Naive B cell (primary cell): ENCODE data around the gene PGGHG. TPM values are rescaled to one million over a fixed set of nuclear protein-coding genes. Genes with fewer than 3 reads are reported as not detected.

Experiments used
- ATAC-seq, 2 donors: fragments of 150-1000 bp; cut with Tn5 transposase; 2 replicates each; pipeline ENCODE4 v1.10.0; 2021; ENCODE audit warnings: low read depth in 2 of 2, mild to moderate bottlenecking in 2 of 2, moderate library complexity in 2 of 2
- DNase-seq: peaks from one replicate; pipeline ENCODE4 v3.0.0; 2022
- H3K27ac Mint-ChIP-seq, 6 donors: one replicate each; pipeline ENCODE4 v1.8.0; 2020 to 2022; ENCODE audit warnings: mild to moderate bottlenecking in 6 of 6, mixed read lengths in 6 of 6, moderate library complexity in 5 of 6, inconsistent platforms in 2 of 6
- H3K27me3 Mint-ChIP-seq, 3 donors: one replicate each; pipeline ENCODE4 v1.8.0; 2021 to 2022; ENCODE audit warnings: mixed read lengths in 3 of 3, mild to moderate bottlenecking in 1 of 3
- H3K36me3 Mint-ChIP-seq, 2 donors: one replicate each; pipeline ENCODE4 v1.8.0; 2020 to 2022; ENCODE audit warnings: mixed read lengths in 2 of 2, inconsistent platforms in 1 of 2, mild to moderate bottlenecking in 1 of 2
- H3K4me1 Mint-ChIP-seq, 3 donors: one replicate each; pipeline ENCODE4 v1.8.0; 2020 to 2022; ENCODE audit warnings: mixed read lengths in 3 of 3, inconsistent platforms in 1 of 3, mild to moderate bottlenecking in 1 of 3, moderate library complexity in 1 of 3
- H3K4me3 Mint-ChIP-seq, 8 donors: one replicate each; pipeline ENCODE4 v1.8.0; 2020 to 2022; ENCODE audit warnings: mild to moderate bottlenecking in 8 of 8, mixed read lengths in 8 of 8, moderate library complexity in 8 of 8, inconsistent platforms in 2 of 8
- H3K9me3 Mint-ChIP-seq, 7 donors: one replicate each; pipeline ENCODE4 v1.8.0; 2020 to 2022; ENCODE audit warnings: mixed read lengths in 7 of 7, mild to moderate bottlenecking in 5 of 7, inconsistent platforms in 2 of 7, moderate library complexity in 1 of 7
- polyA plus RNA-seq, 6 donors: library from polyadenylated mRNA; unstranded; fragments of 300-500 nt; fragmentation: Illumina TruSeq; gene quantifications; one replicate each; pipeline ENCODE4 v1.2.3, GENCODE V29; 2021; ENCODE audit warnings: low read depth in 6 of 6

PGGHG gene
- polyA plus RNA-seq, 6 donors from 2014 or later = 3.4 to 8.3 (median 4.3) TPM

DNA sequence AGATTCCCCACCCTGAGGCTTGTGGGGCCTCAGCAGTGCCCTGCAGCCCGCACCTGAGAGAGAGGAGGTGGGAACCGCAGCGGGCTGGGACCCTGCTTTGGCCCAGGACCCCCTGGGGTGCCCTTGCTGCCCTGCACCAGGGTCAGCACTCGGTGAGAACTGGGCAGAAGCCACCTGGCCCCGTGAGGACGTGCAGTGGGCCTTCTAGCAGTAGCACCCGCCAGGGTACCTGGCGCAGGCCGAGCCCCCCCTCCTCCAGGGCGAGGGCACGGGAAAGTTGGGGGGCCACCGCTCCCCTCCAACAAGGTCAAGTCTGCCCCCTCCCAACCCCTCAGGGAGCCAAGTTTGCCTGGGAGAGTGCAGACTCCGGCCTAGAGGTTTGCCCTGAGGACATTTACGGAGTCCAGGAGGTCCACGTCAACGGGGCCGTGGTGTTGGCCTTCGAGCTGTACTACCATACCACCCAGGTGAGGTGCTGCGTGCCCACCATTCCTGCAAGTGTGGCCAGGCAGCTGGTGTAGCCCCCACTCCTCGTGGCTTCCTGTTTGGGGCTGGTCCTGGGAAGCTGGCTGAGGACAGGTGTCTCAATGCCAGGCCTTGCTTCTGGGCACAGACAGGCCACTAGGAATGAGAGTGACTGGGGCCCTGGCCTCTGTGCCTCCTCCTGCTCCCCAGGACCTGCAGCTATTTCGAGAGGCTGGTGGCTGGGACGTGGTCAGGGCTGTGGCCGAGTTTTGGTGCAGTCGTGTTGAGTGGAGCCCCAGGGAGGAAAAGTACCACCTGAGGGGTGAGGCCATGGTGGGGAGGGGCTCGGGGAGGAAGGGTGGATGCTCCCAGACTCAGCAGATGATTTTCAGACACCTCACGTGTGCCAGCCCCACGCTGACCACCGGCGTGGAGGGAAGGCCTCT is 3.5 kb downstream of the PGGHG start:
- Mint-ChIP-seq H3K9me3 (no peaks in the 10 kb centered on the region), H3K27ac (peak overlapping the region in 1 of 6 donors; percentile 66), H3K4me1 (peaks cover 12 to 21% (median 20%) of the 10 kb centered on the region in 3 donors), H3K27me3 (peaks cover 0 to 7% (median 5%) of the 10 kb centered on the region in 3 donors), H3K4me3 (peak overlapping the region in 1 of 8 donors; percentile 47), H3K36me3 (peaks cover 0 to 10% of the 10 kb centered on the region in 2 donors)
- ATAC-seq (no peak), DNase-seq (no peak)

DNA sequence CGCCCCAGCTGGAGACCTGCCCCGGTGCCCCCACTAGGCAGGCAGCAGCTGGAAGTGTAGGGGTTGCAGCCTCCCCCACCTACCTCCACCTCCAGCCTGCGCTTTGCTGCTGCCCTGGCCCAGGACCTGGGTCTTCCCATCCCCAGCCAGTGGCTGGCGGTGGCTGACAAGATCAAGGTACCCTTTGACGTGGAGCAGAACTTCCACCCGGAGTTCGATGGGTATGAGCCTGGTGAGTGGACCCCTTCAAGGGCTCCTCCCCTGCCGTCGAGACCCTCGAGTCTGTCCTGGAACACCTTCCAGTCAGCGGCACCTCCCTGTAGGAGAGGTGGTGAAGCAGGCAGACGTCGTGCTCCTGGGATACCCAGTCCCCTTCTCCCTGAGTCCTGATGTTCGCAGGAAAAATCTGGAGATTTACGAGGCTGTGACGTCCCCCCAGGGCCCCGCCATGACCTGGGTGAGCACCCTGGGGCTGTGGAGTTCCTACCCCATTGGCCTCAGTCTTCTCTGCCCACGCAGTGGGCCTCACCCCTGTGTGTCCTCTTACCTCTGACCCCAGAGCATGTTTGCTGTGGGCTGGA is 4.4 kb downstream of the PGGHG start:
- no peaks in the 10 kb centered on the region for H3K9me3 Mint-ChIP-seq
- no peak for ATAC-seq
- H3K4me3 Mint-ChIP-seq = peak overlapping the region in 1 of 8 donors; percentile 47
- DNase-seq = no peak
- peaks cover 0 to 11% (median 7%) of the 10 kb centered on the region in 3 donors for H3K27me3 Mint-ChIP-seq
- H3K36me3 Mint-ChIP-seq = peaks cover 0 to 10% of the 10 kb centered on the region in 2 donors
- H3K4me1 Mint-ChIP-seq = peaks cover 8 to 20% (median 12%) of the 10 kb centered on the region in 3 donors
- no peak overlapping the region for H3K27ac Mint-ChIP-seq

DNA sequence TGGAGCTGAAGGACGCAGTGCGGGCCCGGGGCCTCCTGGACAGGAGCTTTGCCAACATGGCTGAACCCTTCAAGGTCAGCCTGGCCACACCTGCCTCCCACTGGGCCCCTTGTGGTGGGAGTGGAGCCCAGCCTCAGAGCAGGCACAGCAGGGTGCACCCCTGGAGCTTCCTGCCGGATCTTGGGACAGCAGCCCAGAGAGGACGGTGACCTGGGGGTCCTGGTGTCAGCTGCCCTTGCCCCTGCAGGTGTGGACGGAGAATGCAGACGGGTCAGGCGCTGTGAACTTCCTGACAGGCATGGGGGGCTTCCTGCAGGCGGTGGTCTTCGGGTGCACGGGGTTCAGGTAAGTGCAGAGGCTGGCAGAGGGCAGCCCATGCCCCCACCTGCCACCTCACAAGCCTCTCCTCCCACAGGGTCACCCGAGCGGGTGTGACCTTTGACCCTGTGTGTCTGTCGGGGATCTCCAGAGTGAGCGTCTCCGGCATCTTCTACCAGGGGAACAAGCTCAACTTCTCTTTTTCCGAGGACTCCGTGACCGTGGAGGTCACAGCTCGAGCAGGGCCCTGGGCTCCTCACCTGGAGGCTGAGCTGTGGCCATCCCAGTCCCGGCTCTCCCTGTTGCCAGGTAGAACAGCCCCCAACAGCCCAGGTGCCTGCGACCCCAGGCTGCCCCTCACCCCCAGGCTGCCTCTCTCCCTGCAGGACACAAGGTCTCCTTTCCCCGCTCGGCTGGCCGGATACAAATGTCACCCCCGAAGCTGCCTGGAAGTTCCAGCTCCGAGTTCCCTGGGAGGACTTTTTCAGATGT is 5.1 kb downstream of the PGGHG start:
- H3K27me3 Mint-ChIP-seq = peaks cover 0 to 11% (median 7%) of the 10 kb centered on the region in 3 donors
- H3K4me3 Mint-ChIP-seq = no peak overlapping the region
- H3K27ac Mint-ChIP-seq = no peak overlapping the region
- no peak for ATAC-seq
- H3K9me3 Mint-ChIP-seq = no peaks in the 10 kb centered on the region
- H3K4me1 Mint-ChIP-seq = peaks cover 8 to 20% (median 12%) of the 10 kb centered on the region in 3 donors
- no peak for DNase-seq
- H3K36me3 Mint-ChIP-seq = peaks cover 0 to 10% of the 10 kb centered on the region in 2 donors

GRCh38 chr11:294780-295179 is 5.9 kb downstream of the PGGHG start:
- Mint-ChIP-seq H3K9me3 (no peaks in the 10 kb centered on the region), H3K4me1 (peaks cover 7 to 14% (median 8%) of the 10 kb centered on the region in 3 donors), H3K27me3 (peaks cover 0 to 11% (median 7%) of the 10 kb centered on the region in 3 donors), H3K4me3 (peak overlapping the region in 1 of 8 donors; percentile 29), H3K36me3 (peaks cover 0 to 10% of the 10 kb centered on the region in 2 donors), H3K27ac (no peak overlapping the region)
- DNase-seq = no peak
- ATAC-seq = no peak

- peaks cover 0 to 10% of the 10 kb centered on the region in 2 donors for H3K36me3 Mint-ChIP-seq
- DNase-seq = no peak
- no peak for ATAC-seq
- peaks cover 0 to 11% (median 7%) of the 10 kb centered on the region in 3 donors for H3K27me3 Mint-ChIP-seq
- no peak overlapping the region for H3K4me3 Mint-ChIP-seq
- H3K4me1 Mint-ChIP-seq = peaks cover 4 to 13% (median 5%) of the 10 kb centered on the region in 3 donors
- no peaks in the 10 kb centered on the region for H3K9me3 Mint-ChIP-seq
- H3K27ac Mint-ChIP-seq = no peak overlapping the region
These were observed 6.6 kb downstream of the PGGHG start for GRCh38 chr11:295351-296170.

DNA sequence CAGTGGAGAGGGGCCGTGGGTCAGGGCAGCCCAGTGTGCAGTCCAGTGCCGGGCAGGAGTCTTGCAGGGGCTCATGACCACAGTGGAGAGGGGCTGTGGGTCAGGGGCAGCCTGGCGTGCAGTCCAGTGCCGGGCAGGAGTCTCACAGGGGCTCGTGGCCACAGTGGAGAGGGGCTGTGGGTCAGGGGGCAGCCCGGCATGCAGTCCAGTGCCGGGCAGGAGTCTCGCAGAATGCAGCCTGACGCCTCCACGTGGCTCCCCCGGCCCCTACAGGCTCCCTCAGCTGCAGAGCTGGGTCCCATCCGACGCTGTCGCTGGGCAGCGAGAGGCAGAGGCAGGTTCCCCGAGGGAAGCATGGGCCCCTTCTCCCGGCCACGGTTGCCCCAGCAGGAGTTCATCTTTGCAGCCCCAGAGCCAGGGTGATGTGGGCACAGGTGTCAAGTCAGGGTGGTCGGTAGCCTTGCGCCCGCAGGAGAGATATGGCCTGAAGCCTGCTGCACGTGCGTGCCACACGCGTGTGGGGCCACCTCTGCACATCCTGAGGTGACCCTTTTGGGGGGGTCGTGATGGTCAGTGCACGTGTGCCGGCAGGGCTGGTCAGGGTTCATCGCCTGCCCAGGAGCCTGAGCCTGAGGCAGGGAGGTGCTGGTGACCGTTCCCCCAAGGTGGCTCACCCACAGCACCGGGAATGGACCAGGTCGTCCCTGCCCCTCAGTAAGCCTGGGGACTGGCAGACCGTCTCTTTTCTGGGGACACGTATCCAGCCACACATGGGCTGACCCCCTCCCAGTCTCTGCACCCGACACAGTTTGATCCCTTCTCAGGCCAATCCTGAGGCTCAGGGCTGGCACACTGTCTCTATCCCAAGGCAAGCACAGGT is 7.5 kb downstream of the PGGHG start:
- DNase-seq (no peak), ATAC-seq (no peak)
- Mint-ChIP-seq H3K27me3 (peaks cover 0 to 11% (median 7%) of the 10 kb centered on the region in 3 donors), H3K9me3 (no peaks in the 10 kb centered on the region), H3K4me3 (no peak overlapping the region), H3K36me3 (peaks cover 0 to 2% of the 10 kb centered on the region in 2 donors), H3K4me1 (peaks cover 5 to 13% (median 7%) of the 10 kb centered on the region in 3 donors), H3K27ac (peak overlapping the region in 1 of 6 donors; percentile 63)

DNA sequence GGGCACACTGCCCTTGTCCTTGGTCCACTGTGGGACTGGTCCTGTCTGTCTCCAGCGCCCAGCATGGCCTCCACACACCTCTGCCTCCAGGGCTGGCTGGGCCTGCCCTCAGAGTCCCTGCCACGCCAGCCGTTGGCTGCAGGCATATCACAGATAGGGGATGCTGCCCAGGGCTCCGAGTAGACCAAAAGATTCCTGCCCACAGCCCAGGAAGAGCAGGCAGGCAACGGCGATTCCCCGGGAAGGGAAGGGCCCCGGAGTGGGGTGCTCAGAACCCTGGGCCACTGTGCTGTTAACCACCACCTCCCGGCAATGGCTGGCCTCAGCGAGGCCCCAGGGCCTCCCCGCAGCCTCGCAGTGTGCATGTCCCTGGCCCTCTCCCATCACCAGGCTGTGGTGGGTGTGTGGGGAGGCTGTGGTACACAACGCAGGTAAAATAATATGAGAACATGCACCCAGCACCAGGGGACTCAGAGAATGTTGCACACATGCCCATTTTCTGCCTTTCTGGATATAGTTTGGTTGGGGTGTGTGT is 8.2 kb downstream of the PGGHG start:
- H3K4me3 Mint-ChIP-seq = peak overlapping the region in 1 of 8 donors; percentile 33
- H3K9me3 Mint-ChIP-seq = no peaks in the 10 kb centered on the region
- peak overlapping the region in 1 of 6 donors; percentile 46 for H3K27ac Mint-ChIP-seq
- H3K36me3 Mint-ChIP-seq = no peaks in the 10 kb centered on the region
- peaks cover 0 to 11% (median 7%) of the 10 kb centered on the region in 3 donors for H3K27me3 Mint-ChIP-seq
- ATAC-seq (no peak), DNase-seq (no peak)
- H3K4me1 Mint-ChIP-seq = peaks cover 5 to 15% (median 7%) of the 10 kb centered on the region in 3 donors

DNA sequence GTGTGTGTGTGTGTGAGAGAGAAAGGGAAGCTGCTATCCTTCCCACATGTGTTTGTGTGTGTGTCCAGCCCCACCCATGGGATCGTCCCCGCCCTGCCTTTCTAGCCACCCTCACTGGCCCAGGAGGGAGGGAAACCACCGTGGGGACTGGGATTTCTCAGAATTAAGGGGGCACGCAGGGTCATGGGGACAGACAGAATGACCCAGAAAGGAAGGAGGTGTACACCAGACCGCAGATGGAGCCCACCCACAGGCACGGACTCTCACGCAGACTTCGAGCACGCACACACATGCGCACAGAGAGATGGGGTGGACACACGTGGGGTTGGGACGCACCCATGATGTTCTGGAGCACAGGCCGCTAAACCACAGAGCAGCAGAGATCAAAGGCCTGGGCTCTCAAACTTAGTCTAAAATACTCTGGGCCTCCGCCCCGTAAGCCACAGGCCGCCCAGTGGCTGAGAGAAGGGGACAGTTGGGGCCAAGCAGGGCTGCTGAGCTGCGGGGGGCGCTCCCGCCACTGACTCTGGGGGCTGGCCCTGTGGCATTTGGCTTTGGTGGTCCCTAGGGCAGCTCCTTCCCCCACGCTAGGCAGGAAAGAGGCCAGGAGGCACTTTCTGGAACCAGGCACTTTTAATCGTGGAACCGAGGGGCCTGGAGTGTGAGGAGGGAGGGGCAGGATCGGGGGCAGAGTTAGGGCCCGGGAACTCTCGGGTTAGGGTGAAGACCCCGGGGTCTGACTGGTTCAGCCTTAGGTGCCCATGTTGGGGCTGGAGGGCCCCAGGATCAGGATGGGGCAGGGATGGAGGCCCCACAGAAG is 8.9 kb downstream of the PGGHG start:
- Mint-ChIP-seq H3K4me1 (peaks cover 9 to 16% (median 10%) of the 10 kb centered on the region in 3 donors), H3K9me3 (no peaks in the 10 kb centered on the region), H3K4me3 (peak overlapping the region in 1 of 8 donors; percentile 12), H3K27ac (peak overlapping the region in 1 of 6 donors; percentile 46), H3K27me3 (peaks cover 0 to 11% (median 7%) of the 10 kb centered on the region in 3 donors), H3K36me3 (no peaks in the 10 kb centered on the region)
- no peak for DNase-seq
- no peak for ATAC-seq

- H3K4me3 Mint-ChIP-seq = peak overlapping the region in 1 of 8 donors; percentile 12
- DNase-seq (no peak), ATAC-seq (no peak)
- no peaks in the 10 kb centered on the region for H3K36me3 Mint-ChIP-seq
- H3K27me3 Mint-ChIP-seq = peaks cover 0 to 11% (median 7%) of the 10 kb centered on the region in 3 donors
- H3K9me3 Mint-ChIP-seq = no peaks in the 10 kb centered on the region
- peaks cover 17 to 24% (median 17%) of the 10 kb centered on the region in 3 donors for H3K4me1 Mint-ChIP-seq
- H3K27ac Mint-ChIP-seq = no peak overlapping the region
These were observed 9.6 kb downstream of the PGGHG start for GRCh38 chr11:298406-299065.

GRCh38 chr11:299081-299891 is 10.4 kb downstream of the PGGHG start, which contains the start of gene IFITM5:
Gene IFITM5, minus strand, starts transcription at chr11:299526. Its CDS starts 36 bp downstream, at chr11:299490.
- H3K9me3 Mint-ChIP-seq = no peaks in the 10 kb centered on the region
- no peaks in the 10 kb centered on the region for H3K36me3 Mint-ChIP-seq
- ATAC-seq (no peak), DNase-seq (no peak)
- H3K27me3 Mint-ChIP-seq = peaks cover 0 to 11% (median 7%) of the 10 kb centered on the region in 3 donors
- H3K27ac Mint-ChIP-seq = no peak within 1 kb of the TSS
- peaks cover 22 to 28% (median 23%) of the 10 kb centered on the region in 3 donors for H3K4me1 Mint-ChIP-seq
- peak within 1 kb of the TSS in 1 of 8 donors; percentile 12 for H3K4me3 Mint-ChIP-seq
